Left lung (tissue), 10 donors: ENCODE data around the gene ANKRD13B. TPM values are rescaled to one million over a fixed set of nuclear protein-coding genes. Genes with fewer than 3 reads are reported as not detected.
A peak's percentile ranks its signal among the peaks of the same experiment; 100 is the strongest.

Source experiments
- ATAC-seq: fragments of 200-7000 bp; cut with Tn5 transposase; one replicate; pipeline ENCODE4 v1.9.1; 2020; ENCODE audit warnings: moderate library complexity
- DNase-seq, 4 donors: peaks; one replicate each; pipeline ENCODE4 v3.0.0-alpha.2; 2013 to 2020
- H3K27ac ChIP-seq, 2 donors: fragments of 200-600 bp; sonication (generic) in 1 of 2; one replicate each; pipeline versions ENCODE4 v1.5.0 to v1.8.0; 2020 to 2021
- H3K27me3 ChIP-seq, 2 donors: fragments of 200-600 bp; sonication (generic) in 1 of 2; one replicate each; pipeline versions ENCODE4 v1.5.0 to v1.8.0; 2020 to 2021
- H3K36me3 ChIP-seq, 2 donors: fragments of 200-600 bp; sonication (generic) in 1 of 2; one replicate each; pipeline versions ENCODE4 v1.5.0 to v1.8.0; 2020 to 2021
- H3K4me1 ChIP-seq, 2 donors: fragments of 200-600 bp; one replicate each; pipeline ENCODE4 v1.8.0; 2021
- H3K4me3 ChIP-seq, 2 donors: fragments of 200-600 bp; sonication (generic) in 1 of 2; one replicate each; pipeline versions ENCODE4 v1.5.0 to v1.8.0; 2020 to 2021; ENCODE audit warnings: mild to moderate bottlenecking in 1 of 2
- H3K9me3 ChIP-seq, 2 donors: fragments of 200-600 bp; sonication (generic) in 1 of 2; one replicate each; pipeline versions ENCODE4 v1.5.0 to v1.8.0; 2020 to 2021
- intact Hi-C, 2 donors: fragments of 100-400 bp; cut with DNase I; formaldehyde crosslinking; loops; one replicate each; pipeline versions ENCODE4 v1.11.2 to v1.14.2; 2022
- polyA plus RNA-seq, 6 donors: library from polyadenylated mRNA; unstranded; fragments of 120-200 nt; gene quantifications; one replicate each; pipeline ENCODE4 v1.2.1, GENCODE V29; 2013; ENCODE audit not compliant: insufficient read length in 6 of 6
- total RNA-seq, 2 donors: library from RNA; stranded (reverse); fragmentation: NEBNext Ultra II Directional; extraction: Animal tissue kit (Norgen Biotek cat#: 25700); gene quantifications; one replicate each; pipeline ENCODE4 v1.2.1, GENCODE V29; 2021
- TF ChIP-seq, protein P1 (sequence below), 2 donors: fragments of 200-600 bp; sonication (generic) in 1 of 2; IDR thresholded peaks; one replicate each; pipeline versions ENCODE4 v1.5.0 to v1.8.0; 2021; ENCODE audit warnings: antibody characterized with exemption in 2 of 2
- donor health status: DM: no; HTN: yes; CAD: no.
- donor health status: DM: no; HTN: no; CAD: no.

ANKRD13B gene
- total and polyA plus RNA-seq, 8 donors, result 7.7 to 14.3 (median 9.5) TPM

DNA sequence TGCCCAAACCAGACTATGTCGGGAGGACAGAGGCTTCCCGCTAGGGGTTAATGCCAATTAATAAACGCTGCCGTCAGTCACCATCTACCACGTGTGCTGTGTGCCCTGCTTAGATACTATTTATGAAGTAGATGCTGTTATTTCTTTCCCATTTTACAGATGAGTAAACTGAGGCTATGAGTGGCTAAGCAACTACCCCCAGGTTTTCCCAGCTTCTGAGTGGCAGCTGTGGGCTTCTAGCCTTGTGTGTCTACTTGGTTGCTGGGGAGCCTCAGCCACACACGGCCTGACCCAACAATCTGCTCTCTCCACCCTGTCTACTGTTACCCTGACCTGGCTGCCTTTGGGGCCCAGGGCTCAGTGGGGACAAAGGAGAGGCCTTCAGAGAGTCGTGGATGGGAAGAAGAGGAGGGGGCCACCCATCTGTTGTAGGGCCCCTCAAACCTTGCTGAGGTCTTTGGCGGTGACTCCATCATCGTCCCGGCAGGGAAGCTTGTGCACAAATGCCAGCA is 10.6 kb upstream of the ANKRD13B start:
- Histone ChIP-seq H3K4me1 (peaks cover 4 to 50% of the 10 kb centered on the region in 2 donors), H3K9me3 (no peaks in the 10 kb centered on the region), H3K4me3 (no peak overlapping the region), H3K27ac (no peak overlapping the region), H3K27me3 (no peaks in the 10 kb centered on the region), H3K36me3 (peaks cover 0 to 51% of the 10 kb centered on the region in 2 donors)
- no peak for ATAC-seq
- DNase-seq, result peak in 1 of 4 donors; percentile 35
- TF ChIP-seq, protein P1, sequence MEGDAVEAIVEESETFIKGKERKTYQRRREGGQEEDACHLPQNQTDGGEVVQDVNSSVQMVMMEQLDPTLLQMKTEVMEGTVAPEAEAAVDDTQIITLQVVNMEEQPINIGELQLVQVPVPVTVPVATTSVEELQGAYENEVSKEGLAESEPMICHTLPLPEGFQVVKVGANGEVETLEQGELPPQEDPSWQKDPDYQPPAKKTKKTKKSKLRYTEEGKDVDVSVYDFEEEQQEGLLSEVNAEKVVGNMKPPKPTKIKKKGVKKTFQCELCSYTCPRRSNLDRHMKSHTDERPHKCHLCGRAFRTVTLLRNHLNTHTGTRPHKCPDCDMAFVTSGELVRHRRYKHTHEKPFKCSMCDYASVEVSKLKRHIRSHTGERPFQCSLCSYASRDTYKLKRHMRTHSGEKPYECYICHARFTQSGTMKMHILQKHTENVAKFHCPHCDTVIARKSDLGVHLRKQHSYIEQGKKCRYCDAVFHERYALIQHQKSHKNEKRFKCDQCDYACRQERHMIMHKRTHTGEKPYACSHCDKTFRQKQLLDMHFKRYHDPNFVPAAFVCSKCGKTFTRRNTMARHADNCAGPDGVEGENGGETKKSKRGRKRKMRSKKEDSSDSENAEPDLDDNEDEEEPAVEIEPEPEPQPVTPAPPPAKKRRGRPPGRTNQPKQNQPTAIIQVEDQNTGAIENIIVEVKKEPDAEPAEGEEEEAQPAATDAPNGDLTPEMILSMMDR (IDR thresholded peaks at IDR 0.05), result no peak
- intact Hi-C loops, result no loop called here

DNA sequence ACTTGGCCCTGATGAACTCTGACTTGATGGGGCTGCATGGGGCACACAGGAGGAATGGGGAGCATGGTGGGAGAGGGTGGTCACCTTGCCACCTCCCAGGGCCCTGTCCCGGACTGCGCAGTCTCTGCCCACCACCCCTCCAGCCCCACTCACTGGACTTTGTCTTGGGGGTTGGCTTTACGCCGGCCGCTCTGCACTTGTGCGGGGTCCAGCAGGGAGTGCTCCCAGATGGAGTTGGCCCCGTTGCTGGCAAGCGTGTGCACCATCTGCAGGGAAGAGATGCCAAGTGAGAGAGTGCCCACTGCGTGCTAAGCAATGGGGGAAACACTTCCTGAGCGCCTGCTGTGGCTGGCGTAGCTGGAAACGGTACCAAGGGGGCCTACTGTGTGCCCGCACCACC is 10.2 kb upstream of the ANKRD13B start:
- H3K4me1 ChIP-seq, result peaks cover 8 to 55% of the 10 kb centered on the region in 2 donors
- ATAC-seq (no peak), DNase-seq (peak in 1 of 4 donors; percentile 64)
- no peaks in the 10 kb centered on the region for H3K27me3 ChIP-seq
- H3K4me3 ChIP-seq, result no peak overlapping the region
- TF ChIP-seq, protein P1 (IDR thresholded peaks at IDR 0.05), result no peak
- intact Hi-C loops, result no loop called here
- no peak overlapping the region for H3K27ac ChIP-seq
- H3K9me3 ChIP-seq, result no peaks in the 10 kb centered on the region
- H3K36me3 ChIP-seq, result peaks cover 0 to 46% of the 10 kb centered on the region in 2 donors

DNA sequence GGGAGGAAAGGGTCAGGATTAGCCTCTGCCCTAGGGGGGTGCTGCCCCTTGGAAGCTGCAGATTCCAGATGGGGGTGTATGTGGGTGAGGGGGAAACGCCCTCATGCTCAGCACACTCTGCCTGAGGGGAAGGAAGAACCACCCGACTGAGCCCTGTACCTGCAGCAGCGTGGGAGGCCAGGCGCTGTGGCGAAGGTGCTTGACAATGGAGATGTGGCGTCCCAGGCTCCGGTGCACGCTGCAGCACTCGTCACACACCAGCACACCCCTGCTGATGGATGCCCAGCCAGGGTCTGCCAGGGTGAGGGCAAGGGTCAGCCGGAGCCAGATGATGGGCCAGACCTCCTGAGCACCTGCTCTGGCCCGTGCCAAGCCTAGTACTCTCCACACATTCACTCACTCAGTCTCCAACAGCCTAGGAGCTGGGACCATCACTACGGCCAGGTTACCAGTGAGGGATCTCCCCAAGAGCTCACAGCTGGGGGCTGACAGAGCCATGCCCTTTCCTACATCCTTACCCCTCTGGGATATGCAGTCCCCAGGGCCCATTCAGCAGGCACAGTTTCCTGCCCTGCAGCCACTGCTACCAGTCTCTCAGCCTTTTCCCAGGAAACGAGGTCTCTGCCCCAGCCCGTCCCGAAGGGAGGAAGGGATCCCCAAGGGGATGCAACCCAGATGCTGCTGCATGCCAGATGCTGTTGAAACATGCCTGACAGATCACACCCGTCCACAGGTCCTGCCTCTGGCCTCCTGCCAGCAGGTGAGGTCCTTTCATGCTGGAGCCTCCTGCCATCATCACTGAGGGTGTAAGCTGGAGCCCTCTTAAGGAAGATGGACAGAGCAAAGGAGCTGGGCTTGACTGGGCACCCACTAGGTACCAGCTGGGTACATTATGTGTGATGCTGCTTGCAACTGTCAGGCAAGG is 9.3 kb upstream of the ANKRD13B start:
- Histone ChIP-seq H3K27ac (peak overlapping the region in 1 of 2 donors; percentile 68), H3K4me1 (peaks cover 15 to 63% of the 10 kb centered on the region in 2 donors), H3K9me3 (no peaks in the 10 kb centered on the region), H3K4me3 (no peak overlapping the region), H3K27me3 (no peaks in the 10 kb centered on the region), H3K36me3 (peaks cover 0 to 38% of the 10 kb centered on the region in 2 donors)
- intact Hi-C loops, result no loop called here
- DNase-seq (peak in 1 of 4 donors; percentile 62), ATAC-seq (no peak)
- TF ChIP-seq, protein P1 (IDR thresholded peaks at IDR 0.05), result no peak

DNA sequence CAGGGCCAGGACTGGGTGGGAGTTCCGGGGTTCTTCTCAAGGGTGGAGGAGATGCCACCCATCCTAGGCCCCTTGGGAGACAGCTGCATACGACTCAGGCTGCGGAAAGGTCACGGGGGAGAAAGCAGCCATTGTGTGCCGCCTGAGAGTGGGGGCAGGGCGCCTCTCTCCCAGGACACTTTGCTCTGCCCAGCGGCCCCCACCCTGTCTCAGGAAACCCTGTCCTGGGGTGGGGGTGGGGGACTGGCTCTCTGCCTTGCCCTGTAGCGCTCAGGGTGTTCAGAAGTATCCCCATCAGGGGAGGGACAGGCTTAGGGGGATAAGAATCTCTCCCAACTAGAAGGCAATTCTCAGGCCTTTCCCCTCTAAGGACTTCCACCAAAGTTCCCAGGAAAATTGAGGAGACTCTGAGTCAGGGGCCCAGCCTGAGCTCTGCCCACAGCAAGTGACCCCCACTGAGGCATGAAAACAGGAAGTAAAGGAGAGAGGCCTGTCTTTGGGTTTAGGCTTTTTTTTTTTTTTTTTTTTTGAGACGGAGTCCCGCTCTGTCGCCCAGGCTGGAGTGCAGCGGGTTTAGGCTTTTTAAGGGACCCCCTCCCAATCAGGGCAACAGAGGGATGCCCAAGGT is 8.4 kb upstream of the ANKRD13B start:
- Histone ChIP-seq H3K27ac (peak overlapping the region; percentile 68 to 75), H3K27me3 (no peaks in the 10 kb centered on the region), H3K4me3 (peak overlapping the region in 1 of 2 donors; percentile 77), H3K4me1 (peaks cover 15 to 66% of the 10 kb centered on the region in 2 donors), H3K36me3 (peaks cover 0 to 28% of the 10 kb centered on the region in 2 donors), H3K9me3 (no peaks in the 10 kb centered on the region)
- intact Hi-C loops, result no loop called here
- DNase-seq (peak in 1 of 4 donors; percentile 56), ATAC-seq (no peak)
- TF ChIP-seq, protein P1 (IDR thresholded peaks at IDR 0.05), result no peak
